Erythroblast (primary cell): ENCODE data around the gene SS18.

Experiments
- DNase-seq, 2 experiments: peaks; one replicate each; lab custom pipeline; 2025; lab: John Stamatoyannopoulos, UW
- GATA1 ChIP-seq: IDR thresholded peaks from 2 replicates; pipeline ENCODE4 v1.6.1; 2011; ENCODE audit warnings: low read depth, mild to moderate bottlenecking, control low read depth, low read length, moderate library complexity
- POLR2A ChIP-seq: IDR thresholded peaks from 2 replicates; pipeline ENCODE4 v1.6.1; 2011; ENCODE audit warnings: mild to moderate bottlenecking, low read length

SS18 gene

DNA sequence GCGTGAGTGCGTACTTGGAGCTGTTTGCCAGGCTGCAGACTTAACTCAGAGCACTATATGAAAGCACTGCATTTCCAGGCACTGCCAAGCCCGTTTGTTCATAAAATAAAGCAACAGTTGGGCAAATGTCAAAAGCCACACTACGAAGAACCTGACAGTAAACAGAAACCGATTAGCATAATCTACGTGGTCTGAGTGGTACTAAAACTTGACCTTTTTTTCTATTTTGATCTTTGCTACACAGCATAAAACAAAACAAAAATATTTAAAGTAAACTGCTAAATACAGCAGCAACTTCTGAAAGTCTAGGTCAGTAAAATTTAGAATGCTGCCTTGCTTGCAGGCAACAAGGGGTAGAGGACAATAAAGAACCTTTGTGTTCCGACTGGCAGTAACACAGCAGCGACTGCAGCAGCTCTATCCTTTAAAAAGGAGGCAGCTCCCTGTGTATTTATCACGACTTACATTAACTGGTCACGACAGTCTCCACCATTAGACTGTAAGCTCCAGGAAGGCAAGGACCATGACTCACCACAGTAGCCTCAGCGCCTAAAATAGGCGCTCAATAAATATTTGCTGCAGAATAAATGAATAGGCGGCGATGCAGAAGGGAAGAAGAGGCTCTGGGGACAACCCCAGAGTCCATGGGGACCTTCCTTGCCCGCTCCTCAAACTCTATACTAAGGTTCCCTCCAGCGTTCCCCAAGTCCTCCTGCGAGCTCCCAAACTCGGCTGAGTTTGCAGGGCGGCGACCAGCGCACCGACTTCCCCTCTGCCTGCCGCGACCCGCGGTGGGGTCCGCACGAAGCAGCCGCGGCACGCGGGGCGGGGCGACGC is 902 bp downstream of the SS18 start:
- peak; percentile 84 for DNase-seq
- TF ChIP-seq POLR2A = no peak
- no peak for TF ChIP-seq GATA1

DNA sequence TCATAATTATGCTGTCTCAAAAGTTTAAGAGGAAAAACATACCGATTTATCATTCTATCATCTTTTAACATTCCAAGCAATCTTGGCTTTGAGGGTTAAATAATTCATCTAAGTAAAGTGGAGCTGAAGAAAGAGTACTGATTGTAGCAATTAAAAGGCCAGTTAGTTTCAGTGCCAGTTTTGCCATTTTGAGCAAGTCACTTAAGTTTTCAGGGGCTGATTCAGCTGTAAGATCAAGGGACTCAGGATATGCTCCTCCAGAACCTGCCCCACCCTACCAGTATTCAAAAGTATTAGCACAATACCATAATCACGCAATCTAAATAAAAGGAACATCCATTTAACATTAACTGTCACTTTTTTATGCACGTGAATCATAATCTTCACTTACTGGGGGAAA is 1.9 kb downstream of the SS18 start:
- TF ChIP-seq POLR2A (no peak), GATA1 (no peak)
- DNase-seq = peak; percentile 70 to 72

- TF ChIP-seq GATA1 (no peak), POLR2A (no peak)
- no peak for DNase-seq
These were observed 3.5 kb downstream of the SS18 start for GRCh38 chr18:26086959-26087358.

DNA sequence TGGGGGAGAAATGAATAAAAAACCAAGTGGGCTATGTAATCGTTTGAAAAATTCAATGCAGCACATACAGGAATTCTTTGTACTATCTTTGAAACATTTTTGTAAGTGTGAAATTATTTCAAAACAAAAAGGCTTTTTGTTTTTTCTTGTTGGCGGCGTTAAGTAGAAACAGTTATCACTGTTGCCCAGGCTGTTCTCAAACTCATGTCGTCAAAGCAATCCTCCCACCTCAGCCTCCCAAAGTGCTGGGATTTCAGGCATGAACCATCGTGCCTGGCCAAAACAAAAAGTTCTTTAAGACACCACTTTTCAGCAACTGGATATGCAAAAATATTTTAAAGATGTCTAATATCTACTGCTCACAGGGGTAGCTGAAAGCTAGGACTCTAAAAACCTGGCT is 5.4 kb downstream of the SS18 start:
- TF ChIP-seq POLR2A = no peak
- TF ChIP-seq GATA1 = no peak
- DNase-seq = no peak

DNA sequence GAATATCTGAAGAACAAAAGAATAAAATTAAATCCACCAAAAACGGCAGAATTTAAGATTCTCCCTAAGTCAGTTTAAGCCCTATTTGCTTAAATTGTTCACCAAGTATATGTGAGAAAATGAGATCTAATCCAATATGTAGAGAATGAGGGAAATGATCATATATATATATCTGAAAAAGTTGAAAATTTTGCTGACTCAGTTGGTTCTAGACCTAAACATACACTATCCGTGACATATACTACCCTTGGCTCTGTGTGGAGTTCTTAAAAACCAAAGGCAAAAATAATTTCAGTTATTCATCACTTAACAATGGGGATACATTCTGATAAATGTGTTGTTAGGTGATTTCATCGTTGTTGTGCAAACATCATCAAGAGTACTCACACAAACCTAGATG is 7.3 kb downstream of the SS18 start:
- TF ChIP-seq GATA1 (no peak), POLR2A (no peak)
- no peak for DNase-seq

DNA sequence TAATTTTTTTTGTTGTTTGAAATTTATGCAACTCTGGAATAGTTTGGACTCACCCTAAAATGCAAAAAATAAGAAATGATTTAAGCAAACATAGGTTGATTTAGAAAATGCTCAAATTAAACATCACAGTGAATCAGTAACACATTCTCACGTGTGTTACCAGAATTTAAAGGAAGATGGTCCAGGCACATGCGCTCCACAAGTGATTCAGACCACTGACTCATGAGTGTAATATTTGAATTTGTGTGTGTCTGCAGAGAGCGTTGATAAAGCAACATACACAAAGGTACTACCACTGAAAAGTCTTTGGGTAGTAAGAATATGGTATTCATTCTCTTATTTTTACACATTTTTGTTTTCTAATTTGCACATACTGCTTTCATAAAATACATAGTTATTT is 7.9 kb downstream of the SS18 start:
- no peak for DNase-seq
- TF ChIP-seq POLR2A (no peak), GATA1 (no peak)

GRCh38 chr18:26074246-26074645 is 16.2 kb downstream of the SS18 start:
- no peak for DNase-seq
- TF ChIP-seq POLR2A (no peak), GATA1 (no peak)

DNA sequence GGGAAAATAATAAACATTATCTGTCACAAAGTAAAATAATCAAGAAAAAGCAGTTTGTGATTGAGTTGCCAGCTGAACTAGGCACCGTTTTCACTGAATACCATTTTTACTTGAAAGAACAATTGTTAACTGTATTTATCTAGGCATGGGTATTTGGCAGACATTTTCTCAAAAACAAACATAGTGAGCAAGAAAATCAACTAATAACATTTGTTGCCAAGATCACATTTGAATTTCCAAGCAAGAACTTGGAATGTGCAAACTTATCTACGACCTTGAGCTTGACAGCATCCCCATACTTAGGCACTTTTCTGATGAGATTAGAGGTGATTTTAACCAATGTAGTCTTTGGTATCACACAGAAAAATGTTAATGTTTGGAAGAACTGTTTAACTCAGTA is 16.7 kb downstream of the SS18 start:
- DNase-seq = no peak
- no peak for TF ChIP-seq GATA1
- TF ChIP-seq POLR2A = no peak

GRCh38 chr18:26071725-26072124 is 18.7 kb downstream of the SS18 start:
- no peak for TF ChIP-seq GATA1
- no peak for TF ChIP-seq POLR2A
- no peak for DNase-seq

- TF ChIP-seq POLR2A (no peak), GATA1 (no peak)
- DNase-seq = peak; percentile 31 to 43
These were observed 19.4 kb downstream of the SS18 start for GRCh38 chr18:26071020-26071419.

- no peak for TF ChIP-seq GATA1
- TF ChIP-seq POLR2A = no peak
- peak; percentile 21 to 50 for DNase-seq
These were observed 31.1 kb downstream of the SS18 start for GRCh38 chr18:26059357-26059756.

DNA sequence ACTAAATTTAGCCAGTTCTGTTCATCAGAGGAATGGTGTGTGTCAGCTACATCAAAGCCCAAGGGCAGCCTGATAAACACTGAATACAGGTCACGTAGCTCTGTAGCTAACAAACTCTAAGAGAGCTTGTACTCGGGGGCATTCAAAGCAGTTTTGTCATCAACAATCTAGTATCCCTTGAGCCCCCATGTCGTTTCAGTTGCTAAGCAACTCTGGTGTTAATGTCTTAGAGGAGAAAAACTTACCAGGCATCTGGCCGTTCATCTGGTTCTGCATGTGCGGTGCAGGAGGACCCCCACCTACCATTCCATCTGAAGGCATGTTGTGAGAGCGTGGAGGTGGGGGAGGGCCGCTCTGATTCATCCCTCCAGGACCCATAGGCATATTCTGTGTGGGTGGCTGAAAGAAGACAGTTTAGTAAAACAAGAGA is 33.1 kb downstream of the SS18 start:
- TF ChIP-seq POLR2A (no peak), GATA1 (no peak)
- no peak for DNase-seq

DNA sequence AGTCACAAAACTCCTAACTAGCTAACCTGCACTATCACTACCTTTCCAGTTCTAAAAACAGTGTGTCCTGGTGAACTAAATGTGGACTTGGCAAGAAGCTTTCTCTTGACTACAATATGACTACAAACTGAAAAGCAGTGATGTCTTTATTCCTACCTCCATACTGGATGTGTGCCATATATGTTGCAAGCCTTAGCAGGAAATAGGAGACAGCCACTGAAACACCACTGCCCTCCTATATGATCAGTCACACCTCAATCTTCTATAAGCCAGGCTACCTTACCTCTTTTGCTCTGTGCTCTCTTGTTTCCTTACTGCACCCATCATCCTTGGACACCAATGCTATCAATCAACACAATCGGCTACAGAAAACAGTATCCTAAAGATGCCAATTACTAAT is 34.1 kb downstream of the SS18 start:
- no peak for DNase-seq
- TF ChIP-seq POLR2A (no peak), GATA1 (no peak)

GRCh38 chr18:26052505-26052904 is 37.9 kb downstream of the SS18 start:
- no peak for DNase-seq
- TF ChIP-seq GATA1 (no peak), POLR2A (no peak)

GRCh38 chr18:26051843-26052242 is 38.6 kb downstream of the SS18 start:
- DNase-seq = peak; percentile 43 to 48
- TF ChIP-seq GATA1 = no peak
- TF ChIP-seq POLR2A = no peak
